ENCODE data around the gene HTRA1.

GRCh38 chr10:122477436-122477835 lies 16.1 kb downstream of the HTRA1 start:
- TF ChIP-seq CTCF (IDR thresholded peaks at IDR 0.05) (no peak), POLR2AphosphoS5 (IDR thresholded peaks at IDR 0.05; ENCODE audit: low read depth, low read length) (no peak), TCF12 (IDR thresholded peaks at IDR 0.05) (no peak), TAF1 (IDR thresholded peaks at IDR 0.05; ENCODE audit: borderline replicate concordance, low read depth, low read length) (no peak), MEF2A (IDR thresholded peaks at IDR 0.05; ENCODE audit: borderline replicate concordance, low read depth) (no peak), SMC3 (IDR thresholded peaks at IDR 0.05; ENCODE audit: low read depth, low read length) (no peak), EP300 (IDR thresholded peaks at IDR 0.05; ENCODE audit: borderline replicate concordance in 1 of 2, low read depth in 1 of 2, low read length in 1 of 2) (no peak)

Measured in SK-N-SH (cell line).